ENCODE data around the gene CCDC13.

The CCDC13 gene

DNA sequence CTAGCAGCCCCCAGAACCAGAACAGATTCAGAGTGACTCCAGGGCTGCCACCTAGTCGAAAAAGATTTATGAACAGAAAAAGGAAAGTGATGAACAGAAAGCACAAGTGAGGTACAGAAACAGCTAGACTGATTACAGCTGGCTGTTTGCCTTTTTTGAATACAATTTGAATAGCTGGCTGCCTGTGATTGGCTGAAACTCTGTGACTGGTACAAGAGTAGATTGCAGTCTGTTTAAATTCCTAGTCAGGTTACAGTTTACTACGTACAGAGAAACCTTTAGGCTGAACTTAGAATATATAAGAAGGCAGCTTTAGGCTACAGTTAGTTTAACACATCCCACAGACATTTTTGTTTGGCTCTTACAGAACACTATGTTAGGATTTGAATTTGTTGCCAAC lies 10.0 kb downstream of the CCDC13 start:
- peaks cover 4% of the 10 kb centered on the region for H3K27me3 ChIP-seq (ENCODE audit: control insufficient read depth, insufficient read depth, low read length)
- H3K9ac ChIP-seq (ENCODE audit: low read depth, low read length): no peak overlapping the region

DNA sequence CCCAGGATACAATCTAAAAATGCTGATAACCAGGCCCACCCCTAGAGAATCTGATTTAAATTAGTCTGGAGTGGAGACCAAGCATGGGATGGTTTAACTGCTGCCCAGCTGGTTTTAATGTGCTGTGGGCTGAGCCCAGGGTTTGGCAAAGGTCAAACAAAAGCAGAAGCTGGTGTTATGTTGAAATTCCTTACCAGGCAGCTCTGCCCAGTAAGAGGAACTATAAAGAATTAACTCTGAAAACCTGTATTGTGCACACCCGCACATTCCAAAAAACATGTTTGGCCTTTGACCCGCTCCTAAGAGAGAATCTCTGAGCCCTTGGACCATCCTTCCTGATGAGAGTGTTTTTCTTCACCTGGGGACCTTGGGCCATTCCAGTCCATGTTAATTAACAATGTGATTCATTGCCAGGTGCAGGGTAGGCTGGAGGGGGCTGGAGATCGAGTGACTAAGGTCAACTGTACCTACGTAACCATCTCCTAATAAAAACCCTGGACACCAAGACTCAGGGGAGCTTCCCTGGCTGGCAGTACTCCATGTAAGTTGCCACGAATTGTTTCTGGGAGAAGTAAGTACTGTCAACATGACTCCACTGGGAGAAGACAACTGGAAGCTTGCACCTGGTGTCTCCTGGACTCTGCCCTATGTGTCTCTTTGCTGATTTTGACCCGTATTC lies 10.9 kb downstream of the CCDC13 start:
- Histone ChIP-seq H3K27me3 (ENCODE audit: control insufficient read depth, insufficient read depth, low read length) (peaks cover 4% of the 10 kb centered on the region), H3K9ac (ENCODE audit: low read depth, low read length) (no peak overlapping the region), H3K4me1 (ENCODE audit: control insufficient read depth, insufficient read depth, low read length) (peaks cover 3% of the 10 kb centered on the region), H3K4me3 (ENCODE audit: low read depth, low read length) (no peak overlapping the region), H3K36me3 (ENCODE audit: control insufficient read depth, insufficient read depth, low read length) (no peaks in the 10 kb centered on the region), H3K9me3 (ENCODE audit: control insufficient read depth, insufficient read depth, low read length) (no peaks in the 10 kb centered on the region)

More for the DNA sequence above, 10.0 kb downstream of the CCDC13 start:
- Histone ChIP-seq H3K36me3 (ENCODE audit: control insufficient read depth, insufficient read depth, low read length) (no peaks in the 10 kb centered on the region), H3K4me3 (ENCODE audit: low read depth, low read length) (no peak overlapping the region), H3K4me1 (ENCODE audit: control insufficient read depth, insufficient read depth, low read length) (peaks cover 3% of the 10 kb centered on the region), H3K9me3 (ENCODE audit: control insufficient read depth, insufficient read depth, low read length) (no peaks in the 10 kb centered on the region)

DNA sequence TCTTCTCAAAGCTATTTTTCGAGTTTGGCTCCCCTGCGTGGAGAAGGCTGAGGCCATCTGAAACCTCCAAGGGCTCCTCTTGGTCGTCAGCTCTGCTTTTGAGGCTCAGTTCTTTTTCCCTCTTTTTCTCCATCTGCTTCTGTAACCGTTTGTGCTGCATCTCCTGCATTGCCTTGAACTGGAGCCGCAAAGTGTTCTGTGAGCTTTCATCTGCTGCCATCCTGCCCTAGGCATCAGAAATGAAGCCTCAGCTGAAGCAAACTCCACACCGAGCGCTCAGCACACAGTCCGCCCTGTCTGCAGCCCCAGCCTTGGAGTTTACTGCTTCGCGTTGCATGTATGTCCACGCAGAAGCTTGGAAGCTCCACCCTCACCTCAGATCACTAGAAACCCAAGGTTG lies 14.9 kb downstream of the CCDC13 start:
- no peak overlapping the region for H3K9ac ChIP-seq (ENCODE audit: low read depth, low read length)
- H3K27me3 ChIP-seq (ENCODE audit: control insufficient read depth, insufficient read depth, low read length): no peaks in the 10 kb centered on the region
- no peaks in the 10 kb centered on the region for H3K36me3 ChIP-seq (ENCODE audit: control insufficient read depth, insufficient read depth, low read length)
- H3K4me3 ChIP-seq (ENCODE audit: low read depth, low read length): no peak overlapping the region
- peaks cover 2% of the 10 kb centered on the region for H3K4me1 ChIP-seq (ENCODE audit: control insufficient read depth, insufficient read depth, low read length)
- no peaks in the 10 kb centered on the region for H3K9me3 ChIP-seq (ENCODE audit: control insufficient read depth, insufficient read depth, low read length)

DNA sequence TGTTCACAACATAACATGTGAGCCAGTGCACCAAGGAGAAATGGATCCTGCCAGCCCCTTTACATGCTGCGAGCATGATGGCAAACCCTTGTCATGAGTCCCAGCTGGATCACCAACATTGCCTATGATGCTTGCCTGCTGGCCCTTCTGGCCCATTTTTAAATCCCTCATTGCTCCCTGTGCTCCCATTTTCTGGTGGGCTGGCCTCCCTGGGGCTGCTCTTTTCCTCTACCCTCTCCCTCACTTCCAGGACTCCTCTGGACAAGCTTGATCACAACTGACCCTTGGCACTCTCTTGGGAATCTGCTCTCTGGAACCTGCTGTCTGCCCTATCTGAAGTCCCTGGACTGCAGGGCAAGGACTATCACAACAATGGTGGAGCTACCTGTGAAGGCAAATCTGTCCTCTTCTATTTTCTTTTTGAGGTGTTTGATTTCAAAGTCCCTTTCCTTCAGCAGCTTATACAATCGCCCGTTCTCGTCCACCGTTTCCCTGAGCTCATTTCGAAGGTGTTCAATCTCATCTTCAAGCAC lies 16.3 kb downstream of the CCDC13 start:
- Histone ChIP-seq H3K27me3 (ENCODE audit: control insufficient read depth, insufficient read depth, low read length) (no peaks in the 10 kb centered on the region), H3K9ac (ENCODE audit: low read depth, low read length) (no peak overlapping the region), H3K36me3 (ENCODE audit: control insufficient read depth, insufficient read depth, low read length) (no peaks in the 10 kb centered on the region), H3K4me1 (ENCODE audit: control insufficient read depth, insufficient read depth, low read length) (peaks cover 2% of the 10 kb centered on the region), H3K9me3 (ENCODE audit: control insufficient read depth, insufficient read depth, low read length) (no peaks in the 10 kb centered on the region), H3K4me3 (ENCODE audit: low read depth, low read length) (no peak overlapping the region)

GRCh38 chr3:42755681-42756578 lies 17.1 kb downstream of the CCDC13 start:
- Histone ChIP-seq H3K4me3 (ENCODE audit: low read depth, low read length) (no peak overlapping the region), H3K9ac (ENCODE audit: low read depth, low read length) (no peak overlapping the region), H3K4me1 (ENCODE audit: control insufficient read depth, insufficient read depth, low read length) (peaks cover 2% of the 10 kb centered on the region), H3K27me3 (ENCODE audit: control insufficient read depth, insufficient read depth, low read length) (no peaks in the 10 kb centered on the region), H3K9me3 (ENCODE audit: control insufficient read depth, insufficient read depth, low read length) (no peaks in the 10 kb centered on the region), H3K36me3 (ENCODE audit: control insufficient read depth, insufficient read depth, low read length) (no peaks in the 10 kb centered on the region)

GRCh38 chr3:42753757-42754156 lies 19.3 kb downstream of the CCDC13 start:
- Histone ChIP-seq H3K9me3 (ENCODE audit: control insufficient read depth, insufficient read depth, low read length) (no peaks in the 10 kb centered on the region), H3K27me3 (ENCODE audit: control insufficient read depth, insufficient read depth, low read length) (no peaks in the 10 kb centered on the region), H3K4me1 (ENCODE audit: control insufficient read depth, insufficient read depth, low read length) (peaks cover 5% of the 10 kb centered on the region), H3K36me3 (ENCODE audit: control insufficient read depth, insufficient read depth, low read length) (no peaks in the 10 kb centered on the region), H3K9ac (ENCODE audit: low read depth, low read length) (no peak overlapping the region), H3K4me3 (ENCODE audit: low read depth, low read length) (no peak overlapping the region)

- Histone ChIP-seq H3K36me3 (ENCODE audit: control insufficient read depth, insufficient read depth, low read length) (no peaks in the 10 kb centered on the region), H3K4me1 (ENCODE audit: control insufficient read depth, insufficient read depth, low read length) (peaks cover 5% of the 10 kb centered on the region), H3K4me3 (ENCODE audit: low read depth, low read length) (no peak overlapping the region), H3K9ac (ENCODE audit: low read depth, low read length) (no peak overlapping the region), H3K27me3 (ENCODE audit: control insufficient read depth, insufficient read depth, low read length) (no peaks in the 10 kb centered on the region), H3K9me3 (ENCODE audit: control insufficient read depth, insufficient read depth, low read length) (no peaks in the 10 kb centered on the region)
These were observed 20.1 kb downstream of the CCDC13 start for GRCh38 chr3:42752961-42753360.

DNA sequence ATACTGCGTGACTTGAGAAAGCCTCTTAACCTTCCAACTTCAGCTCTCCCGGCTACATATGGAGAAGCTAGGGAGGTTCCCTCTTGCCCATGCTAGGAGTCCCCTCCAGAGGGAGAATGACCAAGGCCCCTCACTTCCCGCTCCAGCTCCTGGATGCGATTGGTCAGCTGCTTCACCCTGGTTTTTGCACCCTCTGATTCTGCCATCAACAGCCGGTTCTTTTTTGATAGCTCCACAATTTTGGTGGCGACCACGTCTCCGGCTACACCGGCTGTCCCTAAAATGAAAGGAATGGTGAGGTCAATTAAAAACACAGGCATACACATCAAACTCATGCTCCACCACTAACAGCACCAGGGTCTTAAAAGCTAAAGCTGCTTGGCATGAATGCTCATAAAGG lies 20.6 kb downstream of the CCDC13 start:
- Histone ChIP-seq H3K36me3 (ENCODE audit: control insufficient read depth, insufficient read depth, low read length) (no peaks in the 10 kb centered on the region), H3K9ac (ENCODE audit: low read depth, low read length) (no peak overlapping the region), H3K27me3 (ENCODE audit: control insufficient read depth, insufficient read depth, low read length) (no peaks in the 10 kb centered on the region), H3K4me1 (ENCODE audit: control insufficient read depth, insufficient read depth, low read length) (peaks cover 5% of the 10 kb centered on the region), H3K9me3 (ENCODE audit: control insufficient read depth, insufficient read depth, low read length) (no peaks in the 10 kb centered on the region), H3K4me3 (ENCODE audit: low read depth, low read length) (no peak overlapping the region)

GRCh38 chr3:42751609-42752008 lies 21.4 kb downstream of the CCDC13 start:
- no peaks in the 10 kb centered on the region for H3K9me3 ChIP-seq (ENCODE audit: control insufficient read depth, insufficient read depth, low read length)
- no peaks in the 10 kb centered on the region for H3K36me3 ChIP-seq (ENCODE audit: control insufficient read depth, insufficient read depth, low read length)
- no peaks in the 10 kb centered on the region for H3K27me3 ChIP-seq (ENCODE audit: control insufficient read depth, insufficient read depth, low read length)
- H3K9ac ChIP-seq (ENCODE audit: low read depth, low read length): no peak overlapping the region
- peaks cover 5% of the 10 kb centered on the region for H3K4me1 ChIP-seq (ENCODE audit: control insufficient read depth, insufficient read depth, low read length)
- H3K4me3 ChIP-seq (ENCODE audit: low read depth, low read length): no peak overlapping the region

DNA sequence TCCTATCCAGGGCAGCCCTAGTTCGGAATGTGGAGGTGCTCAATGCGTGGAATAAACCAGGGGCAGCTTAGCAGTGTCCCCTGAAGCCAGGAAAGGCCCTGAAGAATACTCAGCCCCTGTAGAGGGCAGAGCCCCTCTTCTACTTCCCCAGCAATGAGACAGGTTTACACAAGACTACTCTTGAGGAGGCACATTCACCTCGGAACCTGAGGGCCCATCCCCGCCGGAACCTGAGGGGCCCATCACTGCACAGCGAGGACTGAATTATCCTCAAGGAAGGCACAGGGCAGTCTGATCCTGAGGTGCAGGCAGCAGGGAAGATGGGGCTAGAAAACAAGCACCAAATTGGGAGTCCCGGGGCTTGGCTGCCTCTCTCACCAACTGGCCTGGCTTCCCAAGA lies 22.2 kb downstream of the CCDC13 start:
- no peak overlapping the region for H3K9ac ChIP-seq (ENCODE audit: low read depth, low read length)
- no peaks in the 10 kb centered on the region for H3K9me3 ChIP-seq (ENCODE audit: control insufficient read depth, insufficient read depth, low read length)
- no peak overlapping the region for H3K4me3 ChIP-seq (ENCODE audit: low read depth, low read length)
- H3K36me3 ChIP-seq (ENCODE audit: control insufficient read depth, insufficient read depth, low read length): no peaks in the 10 kb centered on the region
- peaks cover 5% of the 10 kb centered on the region for H3K4me1 ChIP-seq (ENCODE audit: control insufficient read depth, insufficient read depth, low read length)
- H3K27me3 ChIP-seq (ENCODE audit: control insufficient read depth, insufficient read depth, low read length): peaks cover 2% of the 10 kb centered on the region

DNA sequence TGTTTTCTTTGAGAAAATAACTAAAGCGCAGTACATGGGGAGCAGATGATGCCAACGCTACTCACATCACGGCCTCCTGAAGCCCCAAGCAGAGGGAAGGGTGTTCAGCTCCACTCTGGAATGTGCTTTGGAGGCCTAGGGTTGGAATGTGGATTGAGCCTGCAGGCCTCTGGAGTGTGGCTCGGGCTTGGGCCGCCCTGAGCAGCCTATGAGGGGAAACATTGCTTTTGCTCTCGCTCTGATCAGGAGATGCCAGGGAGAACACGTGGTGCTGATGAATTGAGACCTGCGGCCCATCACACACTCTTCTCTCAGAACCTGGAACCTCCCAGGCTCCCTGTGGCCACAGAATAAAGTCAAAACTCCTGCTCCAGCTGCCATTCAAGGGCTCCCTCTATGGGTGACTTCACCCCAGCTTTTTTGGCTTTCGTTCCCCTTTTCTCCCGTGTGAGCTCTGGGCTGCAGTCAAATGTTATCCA lies 23.3 kb downstream of the CCDC13 start:
- peaks cover 6% of the 10 kb centered on the region for H3K4me1 ChIP-seq (ENCODE audit: control insufficient read depth, insufficient read depth, low read length)
- peaks cover 2% of the 10 kb centered on the region for H3K27me3 ChIP-seq (ENCODE audit: control insufficient read depth, insufficient read depth, low read length)
- no peak overlapping the region for H3K9ac ChIP-seq (ENCODE audit: low read depth, low read length)
- no peak overlapping the region for H3K4me3 ChIP-seq (ENCODE audit: low read depth, low read length)
- H3K36me3 ChIP-seq (ENCODE audit: control insufficient read depth, insufficient read depth, low read length): no peaks in the 10 kb centered on the region
- no peaks in the 10 kb centered on the region for H3K9me3 ChIP-seq (ENCODE audit: control insufficient read depth, insufficient read depth, low read length)

Measured in iPS-15b (cell line).